ENCODE data around the gene KCNK3. TPM values are rescaled to one million over a fixed set of nuclear protein-coding genes. Genes with fewer than 3 reads are reported as not detected.

KCNK3 gene
- total RNA-seq, 1 experiment from 2014 or later, result 0.09 TPM

- Histone ChIP-seq H3K14ac (ENCODE audit: insufficient read depth, low read length) (no peak overlapping the region), H3K9me3 (ENCODE audit: control insufficient read depth, low read depth, low read length) (no peaks in the 10 kb centered on the region), H2BK5ac (ENCODE audit: insufficient read length, low read length) (no peak overlapping the region), H3K4ac (ENCODE audit: low read depth, low read length) (no peak overlapping the region), H4K5ac (ENCODE audit: insufficient read length, low read depth, low read length) (no peak overlapping the region), H3T11ph (ENCODE audit: low read length) (no peak overlapping the region), H2AK5ac (ENCODE audit: insufficient read length, low read length) (no peak overlapping the region), H3K4me2 (ENCODE audit: insufficient read depth, insufficient read length, low read length) (no peak overlapping the region), H3K27ac (ENCODE audit: insufficient read length, low read depth, low read length) (no peak overlapping the region), H3K79me1 (ENCODE audit: insufficient read depth, low read depth, low read length, poor library complexity, severe bottlenecking) (no peaks in the 10 kb centered on the region), H3K79me2 (ENCODE audit: insufficient read depth, low read length) (no peaks in the 10 kb centered on the region), H3K23ac (ENCODE audit: insufficient read length, low read depth, low read length) (no peak overlapping the region), H3K9ac (ENCODE audit: extremely low read depth, insufficient read length, low read length) (no peak overlapping the region), H3K27me3 (ENCODE audit: insufficient read depth, low read length) (no peaks in the 10 kb centered on the region), H2AFZ (ENCODE audit: low read length) (no peak overlapping the region), H3K23me2 (ENCODE audit: insufficient read length, low read depth, low read length, poor library complexity, severe bottlenecking) (no peaks in the 10 kb centered on the region), H2BK20ac (ENCODE audit: low read depth, low read length, poor library complexity, severe bottlenecking) (no peak overlapping the region), H4K20me1 (ENCODE audit: control insufficient read depth, insufficient read depth, insufficient read length) (no peaks in the 10 kb centered on the region), H3K56ac (ENCODE audit: insufficient read length, low read depth, low read length) (no peak overlapping the region), H3K18ac (ENCODE audit: insufficient read length, low read depth, low read length) (no peak overlapping the region), H2BK12ac (ENCODE audit: insufficient read length, low read depth, low read length) (no peak overlapping the region), H4K8ac (replicated peaks; ENCODE audit: insufficient read length, low read depth, low read length) (no peak overlapping the region), H2BK120ac (ENCODE audit: low read depth, low read length, poor library complexity, severe bottlenecking) (no peak overlapping the region), H3K4me1 (ENCODE audit: insufficient read depth, low read length) (no peaks in the 10 kb centered on the region), H4K91ac (ENCODE audit: insufficient read length, low read depth, low read length) (no peak overlapping the region), H2BK15ac (ENCODE audit: low read depth, low read length) (no peak overlapping the region)
- Mint-ChIP-seq H3K4me1 (0 out of 4 replicates have a peak, but pooled peaks cover 0 to 2% of the 10 kb centered on the region in 2 experiments), H3K36me3 (ENCODE audit: insufficient read depth in 1 of 3, low read depth in 3 of 3) (no peaks in the 10 kb centered on the region), H3K27me3 (ENCODE audit: low read depth) (peaks cover 24% of the 10 kb centered on the region), H3K27ac (no peak overlapping the region), H3K9me3 (no peaks in the 10 kb centered on the region), H3K4me3 (no peak overlapping the region)
- no peak for DNase-seq
- TF ChIP-seq CTCF (conservative IDR thresholded peaks at IDR 0.05), result no peak
- WGBS (ENCODE audit: extremely low coverage, insufficient read length, low lambda C conversion rate), result no CpG with 5 or more reads among the region's 15 CpGs
Measured at GRCh38 chr2:26742048-26742770, 49.7 kb downstream of the KCNK3 start.

Data from H9 (cell line).